PC-9 (cell line): ENCODE results near the gene IFI44L.

Experiments
- CTCF ChIP-seq: fragments of 200-600 bp; sonication (generic); conservative IDR thresholded peaks from 2 replicates; pipeline ENCODE4 v1.6.1; 2017; ENCODE audit warnings: mixed run types, antibody characterized with exemption, mild to moderate bottlenecking, moderate library complexity
- EZH2 ChIP-seq: fragments of 200-600 bp; sonication (generic); IDR thresholded peaks from 2 replicates; pipeline ENCODE4 v1.8.0; 2017; ENCODE audit warnings: antibody characterized with exemption, low read depth

- TF ChIP-seq CTCF: no peak
- no peak for TF ChIP-seq EZH2
Measured at GRCh38 chr1:78630600-78630999, 10.4 kb downstream of the IFI44L start.
